Measurements from ENCODE around the gene CXCR6.

The CXCR6 gene

DNA sequence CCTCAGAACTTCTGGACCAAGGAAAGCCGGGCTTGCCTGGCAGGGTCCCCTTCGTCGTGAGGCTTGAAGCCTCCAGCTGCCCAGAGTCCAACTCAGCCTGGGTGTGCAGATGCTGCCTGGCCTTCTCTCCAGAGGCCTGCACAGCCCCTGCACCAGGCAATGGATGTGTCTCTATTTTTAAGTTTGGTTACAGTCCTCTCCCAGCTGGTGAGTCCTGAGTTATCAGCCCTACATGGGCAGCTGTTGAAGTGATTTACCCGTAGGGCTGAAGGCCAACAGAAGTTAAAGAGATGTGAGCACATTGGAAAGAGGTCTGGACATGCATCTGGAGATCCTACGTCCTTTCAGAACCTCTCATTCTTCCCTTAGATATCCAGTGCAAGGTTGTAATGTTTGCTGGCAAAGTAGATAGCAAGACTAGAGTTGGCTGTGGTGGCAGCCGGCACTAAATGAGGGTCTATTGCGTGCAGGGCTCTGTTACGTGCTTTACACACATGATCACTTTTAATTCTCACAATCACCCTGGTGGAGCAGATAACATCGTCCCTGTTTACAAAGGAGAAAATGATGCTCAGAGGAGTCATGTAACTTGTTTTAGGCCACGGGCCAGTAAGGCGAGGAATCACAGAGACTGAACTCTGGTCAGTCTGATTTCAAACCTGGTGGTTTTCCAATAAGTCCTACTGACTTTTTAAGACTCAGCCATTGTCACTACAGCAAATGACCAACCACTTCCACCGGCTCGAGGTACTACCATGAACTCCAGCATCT is 42.5 kb downstream of the CXCR6 start:
- TF ChIP-seq, protein P1, sequence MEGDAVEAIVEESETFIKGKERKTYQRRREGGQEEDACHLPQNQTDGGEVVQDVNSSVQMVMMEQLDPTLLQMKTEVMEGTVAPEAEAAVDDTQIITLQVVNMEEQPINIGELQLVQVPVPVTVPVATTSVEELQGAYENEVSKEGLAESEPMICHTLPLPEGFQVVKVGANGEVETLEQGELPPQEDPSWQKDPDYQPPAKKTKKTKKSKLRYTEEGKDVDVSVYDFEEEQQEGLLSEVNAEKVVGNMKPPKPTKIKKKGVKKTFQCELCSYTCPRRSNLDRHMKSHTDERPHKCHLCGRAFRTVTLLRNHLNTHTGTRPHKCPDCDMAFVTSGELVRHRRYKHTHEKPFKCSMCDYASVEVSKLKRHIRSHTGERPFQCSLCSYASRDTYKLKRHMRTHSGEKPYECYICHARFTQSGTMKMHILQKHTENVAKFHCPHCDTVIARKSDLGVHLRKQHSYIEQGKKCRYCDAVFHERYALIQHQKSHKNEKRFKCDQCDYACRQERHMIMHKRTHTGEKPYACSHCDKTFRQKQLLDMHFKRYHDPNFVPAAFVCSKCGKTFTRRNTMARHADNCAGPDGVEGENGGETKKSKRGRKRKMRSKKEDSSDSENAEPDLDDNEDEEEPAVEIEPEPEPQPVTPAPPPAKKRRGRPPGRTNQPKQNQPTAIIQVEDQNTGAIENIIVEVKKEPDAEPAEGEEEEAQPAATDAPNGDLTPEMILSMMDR (IDR thresholded peaks at IDR 0.05; ENCODE audit: unreplicated experiment in 3 of 3): no peak
- Mint-ChIP-seq H3K27me3 (ENCODE audit: low read depth) (no peaks in the 10 kb centered on the region), H3K4me3 (no peak overlapping the region), H3K27ac (peak overlapping the region in 1 of 3 experiments; percentile 52), H3K36me3 (ENCODE audit: low read depth) (peaks cover 10% of the 10 kb centered on the region), H3K4me1 (peaks cover 57% of the 10 kb centered on the region), H3K9me3 (no peaks in the 10 kb centered on the region)

GRCh38 chr3:45986303-45986982 is 43.2 kb downstream of the CXCR6 start:
- Mint-ChIP-seq H3K9me3 (no peaks in the 10 kb centered on the region), H3K4me3 (no peak overlapping the region), H3K27ac (peak overlapping the region in 1 of 3 experiments; percentile 87), H3K27me3 (ENCODE audit: low read depth) (no peaks in the 10 kb centered on the region), H3K36me3 (ENCODE audit: low read depth) (peaks cover 6% of the 10 kb centered on the region), H3K4me1 (peaks cover 58% of the 10 kb centered on the region)
- TF ChIP-seq, protein P1 (IDR thresholded peaks at IDR 0.05; ENCODE audit: unreplicated experiment in 3 of 3): no peak

DNA sequence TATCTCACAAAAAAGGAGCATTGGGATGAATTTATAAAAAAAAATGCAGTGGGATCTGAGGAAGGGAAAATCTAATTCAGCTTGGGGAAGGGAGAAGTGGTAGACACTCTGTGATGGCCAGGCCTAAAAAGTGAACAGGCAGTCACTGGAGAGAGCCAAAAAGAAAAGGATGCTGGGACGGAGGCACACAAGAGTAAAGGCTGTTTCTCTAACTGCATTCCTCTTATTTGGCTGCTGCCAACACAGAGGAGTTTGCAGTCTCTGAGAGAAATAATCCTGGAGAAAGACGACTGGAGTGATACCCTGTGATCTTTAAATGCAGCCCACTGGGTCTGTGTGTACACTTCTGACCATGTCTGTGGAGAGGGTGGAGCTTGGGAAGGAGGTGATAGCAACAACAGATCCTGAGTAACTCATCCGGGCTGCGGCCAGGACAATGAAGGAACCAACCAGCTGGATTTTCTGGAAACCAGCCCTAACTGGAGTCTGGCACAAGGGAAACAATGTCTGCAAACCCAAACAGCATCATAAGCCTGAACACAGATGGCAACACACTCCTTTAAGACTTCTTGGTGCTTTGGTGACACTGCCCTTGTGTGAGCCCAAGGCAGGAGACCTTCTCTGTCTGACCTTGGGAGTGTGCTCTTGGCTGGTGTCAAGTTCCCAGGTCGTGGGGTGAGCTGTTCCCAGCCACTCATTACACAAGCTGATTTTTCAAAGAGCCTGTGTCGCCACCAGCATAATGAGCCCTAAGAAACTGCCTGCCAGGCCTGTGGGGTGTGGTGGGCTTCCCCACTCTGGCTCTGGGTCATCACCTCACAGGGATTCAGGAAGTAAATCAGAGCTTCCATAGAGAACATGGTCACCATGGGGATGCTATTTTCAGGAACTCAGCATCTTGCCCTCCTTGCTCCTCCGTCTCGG is 44.4 kb downstream of the CXCR6 start:
- Mint-ChIP-seq H3K4me3 (peak overlapping the region in 1 of 3 experiments; percentile 21), H3K4me1 (peaks cover 70% of the 10 kb centered on the region), H3K27me3 (ENCODE audit: low read depth) (no peaks in the 10 kb centered on the region), H3K36me3 (ENCODE audit: low read depth) (peaks cover 5% of the 10 kb centered on the region), H3K9me3 (no peaks in the 10 kb centered on the region), H3K27ac (peak overlapping the region in 2 of 3 experiments; percentile 37 to 87)
- TF ChIP-seq, protein P1 (IDR thresholded peaks at IDR 0.05; ENCODE audit: unreplicated experiment in 3 of 3): no peak

GRCh38 chr3:45988362-45988761 is 45.1 kb downstream of the CXCR6 start:
- Mint-ChIP-seq H3K9me3 (no peaks in the 10 kb centered on the region), H3K4me3 (no peak overlapping the region), H3K27me3 (ENCODE audit: low read depth) (no peaks in the 10 kb centered on the region), H3K27ac (peak overlapping the region in 1 of 3 experiments; percentile 87), H3K4me1 (peaks cover 77% of the 10 kb centered on the region), H3K36me3 (ENCODE audit: low read depth) (no peaks in the 10 kb centered on the region)
- TF ChIP-seq, protein P1 (IDR thresholded peaks at IDR 0.05; ENCODE audit: unreplicated experiment in 3 of 3): no peak

DNA sequence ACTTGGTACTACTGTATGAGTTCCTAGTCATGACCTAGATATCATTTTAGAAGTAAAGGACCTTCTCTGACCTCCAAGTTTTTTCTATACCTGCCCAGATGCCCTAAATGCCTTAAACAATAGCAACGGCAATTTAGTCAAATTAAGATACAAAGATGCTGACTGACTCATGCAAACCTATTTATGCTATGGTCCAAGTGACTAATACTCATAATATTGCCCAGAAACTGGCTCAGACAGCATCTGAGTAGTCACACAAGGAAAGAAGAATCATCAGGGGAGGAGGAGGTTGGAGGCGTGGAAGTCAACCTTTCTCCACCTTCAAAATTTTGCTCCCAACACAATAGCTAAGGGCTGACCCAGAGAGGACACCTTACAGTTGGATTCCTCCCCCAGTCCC is 45.5 kb downstream of the CXCR6 start:
- H3K27me3 Mint-ChIP-seq (ENCODE audit: low read depth): no peaks in the 10 kb centered on the region

More for the DNA sequence above, 45.5 kb downstream of the CXCR6 start:
- Mint-ChIP-seq H3K4me1 (peaks cover 76% of the 10 kb centered on the region), H3K4me3 (no peak overlapping the region), H3K36me3 (ENCODE audit: low read depth) (no peaks in the 10 kb centered on the region), H3K27ac (no peak overlapping the region), H3K9me3 (no peaks in the 10 kb centered on the region)
- TF ChIP-seq, protein P1 (IDR thresholded peaks at IDR 0.05; ENCODE audit: unreplicated experiment in 3 of 3): no peak

Measured in nephron (organoid).